Effector memory CD8-positive, alpha-beta T cell (primary cell): ENCODE results near the gene TBC1D5.

ENCODE experiments used
- ATAC-seq: fragments of 150-1000 bp; cut with Tn5 transposase; replicated peaks from 2 replicates; pipeline ENCODE4 v1.10.0; 2021; ENCODE audit warnings: mild to moderate bottlenecking, moderate library complexity
- DNase-seq, 3 experiments: peaks; one replicate each; pipeline ENCODE4 v3.0.0; 2021
- H3K27ac Mint-ChIP-seq, 2 donors: one replicate each; pipeline ENCODE4 v1.8.0; 2022; ENCODE audit warnings: mild to moderate bottlenecking in 2 of 2, mixed read lengths in 2 of 2, moderate library complexity in 2 of 2
- H3K27me3 Mint-ChIP-seq, 2 donors: one replicate each; pipeline ENCODE4 v1.8.0; 2022; ENCODE audit warnings: mixed read lengths in 2 of 2
- H3K36me3 Mint-ChIP-seq: one replicate; pipeline ENCODE4 v1.8.0; 2022; ENCODE audit warnings: mild to moderate bottlenecking, moderate library complexity, mixed read lengths; ENCODE audit not compliant: insufficient read depth
- H3K4me1 Mint-ChIP-seq, 2 donors: one replicate each; pipeline ENCODE4 v1.8.0; 2022; ENCODE audit warnings: low read depth in 2 of 2, mixed read lengths in 2 of 2
- H3K4me3 Mint-ChIP-seq, 2 donors: one replicate each; pipeline ENCODE4 v1.8.0; 2022; ENCODE audit warnings: mild to moderate bottlenecking in 2 of 2, mixed read lengths in 2 of 2, moderate library complexity in 2 of 2
- H3K9me3 Mint-ChIP-seq, 2 donors: one replicate each; pipeline ENCODE4 v1.8.0; 2022; ENCODE audit warnings: mixed read lengths in 2 of 2

The TBC1D5 gene

DNA sequence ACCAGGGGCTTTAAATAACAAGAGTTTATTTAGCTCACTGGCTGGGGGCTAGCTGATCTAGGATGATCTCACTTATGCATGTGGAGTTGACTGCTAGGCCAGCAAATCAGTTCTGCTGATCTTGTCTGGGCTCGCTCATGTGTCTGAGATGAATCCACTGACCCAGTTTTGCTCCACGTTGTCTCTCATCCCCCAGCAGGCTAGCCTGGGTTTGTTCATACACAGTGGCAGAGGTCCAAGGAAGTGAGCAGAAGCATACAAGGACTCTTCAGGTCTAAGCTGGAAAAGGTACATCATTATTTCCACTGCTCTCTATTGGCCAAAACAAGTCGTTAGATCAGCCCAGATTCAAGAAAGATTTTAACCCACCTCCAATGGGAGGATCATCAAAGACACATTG, 619.7 kb downstream of the TBC1D5 start:
- no peaks in the 10 kb centered on the region for H3K9me3 Mint-ChIP-seq
- peaks cover 0 to 4% of the 10 kb centered on the region in 2 donors for H3K4me1 Mint-ChIP-seq
- ATAC-seq (no peak), DNase-seq (no peak)
- H3K27ac Mint-ChIP-seq, result no peak overlapping the region
- no peak overlapping the region for H3K4me3 Mint-ChIP-seq
- H3K36me3 Mint-ChIP-seq, result no peaks in the 10 kb centered on the region
- no peaks in the 10 kb centered on the region for H3K27me3 Mint-ChIP-seq

DNA sequence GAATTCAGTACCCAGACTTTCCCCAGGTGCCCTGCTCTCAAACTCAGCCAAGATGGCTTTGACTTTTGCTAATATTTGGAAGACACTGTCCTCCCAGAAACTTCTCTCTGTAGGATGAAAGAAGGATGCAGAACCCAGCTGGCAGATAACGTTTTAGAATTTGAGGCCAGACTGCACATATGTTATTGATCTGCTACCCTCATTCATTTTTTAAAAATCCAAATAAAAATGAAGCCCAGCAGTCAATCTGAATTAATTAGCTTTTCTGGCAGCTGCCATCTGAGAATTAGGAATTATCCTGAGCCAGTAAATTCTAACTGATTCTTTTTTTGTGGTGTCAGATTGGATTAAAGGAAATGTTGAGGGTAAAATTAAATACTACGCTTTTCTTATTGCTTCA, 621.1 kb downstream of the TBC1D5 start:
- Mint-ChIP-seq H3K4me1 (peaks cover 0 to 4% of the 10 kb centered on the region in 2 donors), H3K9me3 (no peaks in the 10 kb centered on the region), H3K4me3 (no peak overlapping the region), H3K36me3 (no peaks in the 10 kb centered on the region), H3K27me3 (no peaks in the 10 kb centered on the region), H3K27ac (no peak overlapping the region)
- ATAC-seq (no peak), DNase-seq (no peak)

DNA sequence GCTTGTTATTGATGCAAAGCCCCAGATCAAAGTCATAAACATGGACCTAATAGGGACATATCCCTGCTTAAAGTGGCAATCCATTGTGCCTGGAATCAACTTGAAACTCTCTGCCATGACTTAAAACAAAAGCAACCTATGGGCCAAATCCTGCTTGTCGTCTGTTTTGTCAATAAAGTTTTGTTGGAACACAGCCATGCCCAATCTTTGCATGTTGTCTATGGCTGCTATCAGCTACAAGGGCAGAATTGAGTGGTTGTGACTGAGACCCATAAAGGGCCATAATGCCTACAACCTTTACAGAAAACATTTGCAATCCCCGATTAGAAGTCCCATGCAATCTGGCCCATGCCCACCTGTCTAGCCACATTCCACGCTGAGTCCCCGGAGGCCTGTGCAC, 622.3 kb downstream of the TBC1D5 start:
- Mint-ChIP-seq H3K27ac (peak overlapping the region in 1 of 2 donors; percentile 9), H3K4me1 (peaks cover 0 to 4% of the 10 kb centered on the region in 2 donors), H3K27me3 (no peaks in the 10 kb centered on the region)

DNA sequence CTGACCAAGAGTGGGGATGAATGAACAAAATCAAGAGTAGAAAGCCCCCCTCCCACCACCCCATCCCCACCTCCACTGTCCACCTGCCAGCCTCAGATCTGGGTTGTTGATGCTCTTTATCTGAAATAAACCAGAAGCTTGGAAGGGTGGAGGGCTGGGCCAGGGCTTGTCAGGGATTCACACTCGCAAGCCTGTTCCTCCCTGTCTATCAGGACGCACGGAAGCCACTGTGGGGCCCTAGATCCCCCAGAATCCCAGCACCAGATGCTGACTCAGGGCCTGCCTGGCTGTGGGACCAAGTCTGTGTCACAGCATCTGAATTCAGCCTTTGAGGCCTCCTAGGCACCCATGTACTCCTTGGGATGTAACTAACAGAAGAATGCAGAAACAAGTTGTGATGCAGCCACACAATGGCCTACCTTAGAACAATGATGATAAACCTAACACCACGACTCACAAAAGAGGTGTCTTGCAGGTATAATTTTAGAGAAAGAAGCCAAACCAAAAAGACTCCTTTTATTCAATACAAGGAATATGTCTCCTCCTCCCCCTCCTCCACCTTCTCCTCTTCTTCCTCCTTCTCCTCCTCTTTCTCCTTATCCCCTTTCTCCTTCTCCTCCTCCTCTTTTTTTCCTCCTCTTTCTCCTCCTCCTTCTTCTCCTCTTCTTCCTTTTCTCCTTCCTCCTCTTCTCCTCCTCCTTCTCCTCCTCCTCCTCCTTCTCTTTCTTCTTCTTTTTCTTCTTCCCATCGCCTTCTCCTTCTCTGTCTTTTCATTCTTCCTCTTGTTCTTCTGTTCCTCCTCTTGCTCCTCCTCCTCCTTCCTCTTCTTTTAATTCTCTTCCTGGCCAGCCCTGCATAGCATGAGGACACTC, 623.0 kb downstream of the TBC1D5 start:
- H3K36me3 Mint-ChIP-seq, result no peaks in the 10 kb centered on the region
- ATAC-seq (no peak), DNase-seq (no peak)
- peaks cover 0 to 4% of the 10 kb centered on the region in 2 donors for H3K4me1 Mint-ChIP-seq
- H3K27ac Mint-ChIP-seq, result peak overlapping the region in 1 of 2 donors; percentile 9
- no peaks in the 10 kb centered on the region for H3K27me3 Mint-ChIP-seq
- H3K4me3 Mint-ChIP-seq, result no peak overlapping the region
- no peaks in the 10 kb centered on the region for H3K9me3 Mint-ChIP-seq

More for the DNA sequence above, 622.3 kb downstream of the TBC1D5 start:
- no peaks in the 10 kb centered on the region for H3K9me3 Mint-ChIP-seq
- no peak overlapping the region for H3K4me3 Mint-ChIP-seq
- no peak for DNase-seq
- ATAC-seq, result no peak
- H3K36me3 Mint-ChIP-seq, result no peaks in the 10 kb centered on the region

DNA sequence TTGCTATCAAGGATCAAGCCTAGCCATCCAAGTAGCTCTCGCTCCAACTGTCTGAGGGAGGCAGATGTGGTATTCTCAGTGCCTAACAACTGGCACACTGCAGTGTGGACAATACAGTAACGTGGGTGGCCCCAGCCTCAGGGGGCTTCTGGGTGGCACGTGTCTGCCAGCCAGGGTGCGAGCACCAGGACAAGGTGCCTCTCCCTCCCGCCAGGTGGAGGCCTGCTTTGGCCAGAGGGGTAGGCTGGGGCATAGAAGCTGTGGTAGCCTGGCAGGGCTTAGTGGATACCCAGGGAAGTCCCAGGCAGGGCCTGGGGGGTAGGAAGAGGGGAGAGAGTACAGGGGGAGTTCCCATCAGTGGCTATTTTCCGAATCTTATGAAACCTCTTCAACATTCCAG, 623.7 kb downstream of the TBC1D5 start:
- no peaks in the 10 kb centered on the region for H3K9me3 Mint-ChIP-seq
- H3K27ac Mint-ChIP-seq, result no peak overlapping the region
- no peaks in the 10 kb centered on the region for H3K36me3 Mint-ChIP-seq
- DNase-seq, result no peak
- no peak for ATAC-seq
- no peak overlapping the region for H3K4me3 Mint-ChIP-seq
- H3K27me3 Mint-ChIP-seq, result no peaks in the 10 kb centered on the region
- H3K4me1 Mint-ChIP-seq, result peaks cover under 1 to 9% of the 10 kb centered on the region in 2 donors

DNA sequence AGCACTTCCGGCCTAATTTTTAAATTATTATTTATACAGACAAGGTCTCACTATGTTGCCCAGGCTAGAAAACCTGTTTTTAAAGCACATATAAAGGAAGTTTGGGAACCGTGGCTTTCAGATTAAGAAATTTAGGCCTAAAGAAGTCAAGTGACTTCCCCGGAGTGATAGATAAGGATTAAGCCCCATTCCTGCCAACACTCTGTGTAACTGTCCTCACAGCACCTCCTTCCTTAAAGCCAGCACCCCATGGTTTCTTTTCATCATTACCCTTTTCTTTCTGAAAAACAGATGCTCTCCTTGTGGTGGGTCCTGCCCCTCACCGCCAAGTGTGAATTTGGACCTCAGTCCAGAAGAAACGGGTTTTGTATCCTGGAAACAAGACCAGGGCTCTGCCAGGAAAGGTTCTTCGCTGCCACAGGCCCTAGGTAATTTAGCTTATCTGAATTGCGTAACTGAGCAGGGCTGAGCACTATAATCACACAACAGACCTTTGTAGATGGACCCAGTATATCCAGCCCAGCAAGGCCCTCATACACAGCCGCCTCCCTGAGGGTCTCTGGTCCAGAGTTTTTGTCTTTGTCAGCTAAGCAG, 626.3 kb downstream of the TBC1D5 start:
- Mint-ChIP-seq H3K4me1 (peaks cover 3 to 12% of the 10 kb centered on the region in 2 donors), H3K36me3 (no peaks in the 10 kb centered on the region), H3K9me3 (no peaks in the 10 kb centered on the region), H3K27me3 (no peaks in the 10 kb centered on the region), H3K4me3 (no peak overlapping the region), H3K27ac (no peak overlapping the region)
- ATAC-seq, result no peak
- DNase-seq, result no peak

DNA sequence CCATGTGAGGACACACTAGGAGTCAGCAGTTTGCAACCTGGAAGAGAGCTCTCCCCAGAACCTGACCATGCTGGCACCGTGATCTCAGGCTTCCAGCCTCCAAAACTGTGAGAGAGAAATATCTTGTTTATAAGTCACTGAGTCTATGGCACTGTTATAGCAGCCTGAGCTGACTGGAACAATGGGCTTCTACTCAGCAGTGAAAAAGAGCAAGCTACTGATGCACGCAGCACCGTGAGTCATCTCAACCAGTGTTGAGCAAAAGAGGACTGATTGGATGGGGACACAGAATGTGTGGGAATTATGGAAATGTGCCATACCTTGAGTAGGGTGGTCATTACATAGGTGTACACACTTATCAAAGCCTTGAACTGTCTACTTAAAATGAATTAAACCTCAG, 627.2 kb downstream of the TBC1D5 start:
- peaks cover 3 to 12% of the 10 kb centered on the region in 2 donors for H3K4me1 Mint-ChIP-seq
- DNase-seq, result no peak
- no peaks in the 10 kb centered on the region for H3K27me3 Mint-ChIP-seq
- H3K4me3 Mint-ChIP-seq, result no peak overlapping the region
- H3K9me3 Mint-ChIP-seq, result no peaks in the 10 kb centered on the region
- no peak for ATAC-seq
- H3K36me3 Mint-ChIP-seq, result no peaks in the 10 kb centered on the region
- no peak overlapping the region for H3K27ac Mint-ChIP-seq

DNA sequence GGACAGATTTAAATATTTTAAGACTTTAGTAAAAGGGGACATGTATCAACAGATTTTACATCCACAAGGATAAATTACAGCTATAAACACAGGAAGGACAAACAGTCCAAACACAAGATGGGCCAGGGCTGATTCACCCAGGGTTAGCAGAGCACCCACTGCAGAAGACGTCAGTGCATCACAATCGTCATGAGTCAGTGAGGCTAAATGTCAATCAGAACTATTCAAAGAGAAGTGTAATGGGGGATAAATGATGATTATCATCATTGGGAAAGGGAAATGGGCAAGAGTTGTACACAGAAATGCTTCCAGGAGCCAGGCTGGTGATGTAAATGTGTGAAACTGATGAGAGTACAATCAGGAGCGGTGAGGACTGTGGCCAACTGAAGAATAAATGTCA, 630.8 kb downstream of the TBC1D5 start:
- no peaks in the 10 kb centered on the region for H3K27me3 Mint-ChIP-seq
- H3K4me1 Mint-ChIP-seq, result peaks cover 3 to 8% of the 10 kb centered on the region in 2 donors
- DNase-seq (no peak), ATAC-seq (no peak)
- H3K9me3 Mint-ChIP-seq, result peaks cover 0 to 2% of the 10 kb centered on the region in 2 donors
- H3K36me3 Mint-ChIP-seq, result no peaks in the 10 kb centered on the region
- no peak overlapping the region for H3K27ac Mint-ChIP-seq
- H3K4me3 Mint-ChIP-seq, result no peak overlapping the region

DNA sequence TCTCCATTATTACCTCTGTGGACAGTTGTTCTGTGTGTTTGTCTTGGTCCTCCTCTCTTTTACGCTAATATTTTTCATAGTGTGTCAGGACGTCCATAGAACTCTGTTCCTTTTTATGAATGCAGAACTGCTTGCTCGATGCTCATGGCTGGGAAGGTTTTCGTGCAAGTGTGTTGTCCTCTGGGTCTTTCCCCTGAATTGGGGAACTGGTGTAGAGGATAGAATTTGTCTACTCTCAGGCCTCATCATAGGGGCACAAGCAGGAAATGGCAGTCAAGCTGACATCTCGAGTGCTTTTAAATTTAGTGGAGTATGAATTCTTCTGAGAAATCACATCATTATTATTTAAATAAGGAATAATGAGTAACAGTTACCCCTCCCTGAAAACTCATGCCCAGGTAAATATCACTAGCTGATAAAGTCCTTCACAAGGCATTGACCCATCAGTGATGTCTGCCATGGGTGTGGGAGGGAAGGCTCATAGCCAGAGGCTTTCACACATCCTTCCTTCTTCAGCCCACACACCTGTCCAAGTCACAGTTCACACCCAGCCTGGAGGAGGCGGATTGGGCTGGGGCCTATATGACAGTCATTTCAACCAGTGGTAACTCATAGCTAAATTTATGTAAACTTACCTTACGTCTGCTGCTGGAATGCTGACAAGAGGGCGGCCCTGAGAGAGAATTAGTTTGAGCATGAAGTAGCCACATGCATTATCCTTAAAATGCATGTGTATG, 631.6 kb downstream of the TBC1D5 start:
- ATAC-seq (no peak), DNase-seq (no peak)
- Mint-ChIP-seq H3K36me3 (no peaks in the 10 kb centered on the region), H3K27me3 (no peaks in the 10 kb centered on the region), H3K4me3 (no peak overlapping the region), H3K9me3 (peaks cover 0 to 2% of the 10 kb centered on the region in 2 donors), H3K4me1 (peaks cover 3 to 8% of the 10 kb centered on the region in 2 donors), H3K27ac (no peak overlapping the region)
